OCI-LY1 (cell line): ENCODE measurements around the gene PSAPL1.

ENCODE experiments used
- EZH2 ChIP-seq: fragments of 200-600 bp; sonication (generic), shearing (Covaris generic); IDR thresholded peaks from 2 replicates; pipeline ENCODE4 v1.8.0; 2017; ENCODE audit warnings: borderline replicate concordance, mixed run types, mild to moderate bottlenecking, antibody characterized with exemption, low read length, moderate library complexity, mixed read lengths
- TF ChIP-seq, protein P1 (sequence below): fragments of 200-600 bp; sonication (generic), shearing (Covaris generic); IDR thresholded peaks from 2 replicates; pipeline ENCODE4 v1.5.1; 2017; ENCODE audit warnings: mild to moderate bottlenecking, antibody characterized with exemption, low read length, moderate library complexity, mixed read lengths

- TF ChIP-seq, protein P1, sequence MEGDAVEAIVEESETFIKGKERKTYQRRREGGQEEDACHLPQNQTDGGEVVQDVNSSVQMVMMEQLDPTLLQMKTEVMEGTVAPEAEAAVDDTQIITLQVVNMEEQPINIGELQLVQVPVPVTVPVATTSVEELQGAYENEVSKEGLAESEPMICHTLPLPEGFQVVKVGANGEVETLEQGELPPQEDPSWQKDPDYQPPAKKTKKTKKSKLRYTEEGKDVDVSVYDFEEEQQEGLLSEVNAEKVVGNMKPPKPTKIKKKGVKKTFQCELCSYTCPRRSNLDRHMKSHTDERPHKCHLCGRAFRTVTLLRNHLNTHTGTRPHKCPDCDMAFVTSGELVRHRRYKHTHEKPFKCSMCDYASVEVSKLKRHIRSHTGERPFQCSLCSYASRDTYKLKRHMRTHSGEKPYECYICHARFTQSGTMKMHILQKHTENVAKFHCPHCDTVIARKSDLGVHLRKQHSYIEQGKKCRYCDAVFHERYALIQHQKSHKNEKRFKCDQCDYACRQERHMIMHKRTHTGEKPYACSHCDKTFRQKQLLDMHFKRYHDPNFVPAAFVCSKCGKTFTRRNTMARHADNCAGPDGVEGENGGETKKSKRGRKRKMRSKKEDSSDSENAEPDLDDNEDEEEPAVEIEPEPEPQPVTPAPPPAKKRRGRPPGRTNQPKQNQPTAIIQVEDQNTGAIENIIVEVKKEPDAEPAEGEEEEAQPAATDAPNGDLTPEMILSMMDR: no peak
- no peak for TF ChIP-seq EZH2
Measured at GRCh38 chr4:7430965-7431695, 3.6 kb downstream of the PSAPL1 start.
